Erythroblast (primary cell): ENCODE results near the gene GALNT8.

Source experiments
- GATA1 ChIP-seq: IDR thresholded peaks from 2 replicates; pipeline ENCODE4 v1.6.1; 2011; ENCODE audit warnings: low read depth, mild to moderate bottlenecking, control low read depth, low read length, moderate library complexity
- POLR2A ChIP-seq: IDR thresholded peaks from 2 replicates; pipeline ENCODE4 v1.6.1; 2011; ENCODE audit warnings: mild to moderate bottlenecking, low read length

DNA sequence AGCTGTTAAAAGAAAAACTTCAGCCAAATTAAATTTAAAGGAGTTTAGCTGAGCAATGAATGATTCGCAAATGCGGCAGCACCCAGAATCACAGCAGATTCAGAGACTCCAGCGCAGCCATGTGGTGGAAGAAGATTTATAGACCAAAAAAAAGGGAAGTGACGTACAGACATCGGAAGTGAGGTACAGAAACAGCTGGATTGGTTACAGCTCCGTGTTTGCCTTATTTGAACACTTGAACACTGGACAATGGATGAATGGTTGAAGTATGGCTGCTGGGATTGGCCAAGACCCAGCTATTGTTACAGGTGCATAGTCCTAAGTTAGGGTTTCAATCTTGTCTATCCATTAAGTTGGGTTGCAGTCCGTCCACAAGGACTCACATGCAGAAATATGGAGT is 42.6 kb downstream of the GALNT8 start:
- TF ChIP-seq GATA1 (no peak), POLR2A (no peak)
